Activated naive CD4-positive, alpha-beta T cell treated with anti-CD3 and anti-CD28 coated beads for 36 hours (primary cell): ENCODE data around the gene ZNF607. TPM values are rescaled to one million over a fixed set of nuclear protein-coding genes. Genes with fewer than 3 reads are reported as not detected.
"Not testable (repeated sequence)": the region's sequence is repeated elsewhere in the genome, so short reads cannot be mapped to it uniquely, and the experiment has no call there.

Experiments
- CTCF ChIA-PET: fragments of 350-600 bp; sonication (Branson Sonifier 250); formaldehyde crosslinking; loops from one replicate; lab custom pipeline; 2021; ENCODE audit warnings: antibody characterized with exemption; lab: Charles Lee
- DNase-seq: peaks from one replicate; pipeline ENCODE4 v3.0.0-alpha.2; 2020
- H3K27ac Mint-ChIP-seq: one replicate; pipeline ENCODE4 v1.8.0; 2021; ENCODE audit warnings: mild to moderate bottlenecking, mixed read lengths
- H3K27me3 Mint-ChIP-seq: one replicate; pipeline ENCODE4 v1.8.0; 2021; ENCODE audit warnings: low read depth, mixed read lengths
- H3K36me3 Mint-ChIP-seq: one replicate; pipeline ENCODE4 v1.8.0; 2021; ENCODE audit warnings: low read depth, mixed read lengths
- H3K4me1 Mint-ChIP-seq: one replicate; pipeline ENCODE4 v1.8.0; 2021; ENCODE audit warnings: low read depth, mixed read lengths
- H3K4me3 Mint-ChIP-seq: one replicate; pipeline ENCODE4 v1.8.0; 2021; ENCODE audit warnings: mild to moderate bottlenecking, moderate library complexity, mixed read lengths
- H3K9me3 Mint-ChIP-seq: one replicate; pipeline ENCODE4 v1.8.0; 2021; ENCODE audit warnings: mixed read lengths
- intact Hi-C: fragments of 100-400 bp; cut with micrococcal nuclease; formaldehyde crosslinking; loops from one replicate; pipeline ENCODE4 v1.15.1; 2023
- total RNA-seq, 2 experiments: library from RNA; stranded (reverse); gene quantifications; one replicate each; pipeline ENCODE4 v1.2.3, GENCODE V29; 2021

The ZNF607 gene
- total RNA-seq, 2 experiments from 2014 or later, result 3.4 to 4.1 TPM

GRCh38 chr19:37692956-37693620, 26.5 kb downstream of the ZNF607 start:
- H3K27me3 Mint-ChIP-seq, result no peaks in the 10 kb centered on the region
- intact Hi-C loops, result loop anchor here (1.0 to 2.0 kb wide), 2 partner anchors 38 to 98 kb away; partner anchors contain the start of genes ZFP30, ZNF540 and ZNF571
- no peak overlapping the region for H3K27ac Mint-ChIP-seq
- peaks cover 29% of the 10 kb centered on the region for H3K36me3 Mint-ChIP-seq
- H3K9me3 Mint-ChIP-seq, result peaks cover 24% of the 10 kb centered on the region
- no peak overlapping the region for H3K4me3 Mint-ChIP-seq
- CTCF ChIA-PET, result interaction anchor here (0.7 kb wide), 1 partner anchor 382 kb away, joined by 3 read pairs; no protein-coding TSS in a partner anchor
- peaks cover 9% of the 10 kb centered on the region for H3K4me1 Mint-ChIP-seq
- DNase-seq, result no peak

DNA sequence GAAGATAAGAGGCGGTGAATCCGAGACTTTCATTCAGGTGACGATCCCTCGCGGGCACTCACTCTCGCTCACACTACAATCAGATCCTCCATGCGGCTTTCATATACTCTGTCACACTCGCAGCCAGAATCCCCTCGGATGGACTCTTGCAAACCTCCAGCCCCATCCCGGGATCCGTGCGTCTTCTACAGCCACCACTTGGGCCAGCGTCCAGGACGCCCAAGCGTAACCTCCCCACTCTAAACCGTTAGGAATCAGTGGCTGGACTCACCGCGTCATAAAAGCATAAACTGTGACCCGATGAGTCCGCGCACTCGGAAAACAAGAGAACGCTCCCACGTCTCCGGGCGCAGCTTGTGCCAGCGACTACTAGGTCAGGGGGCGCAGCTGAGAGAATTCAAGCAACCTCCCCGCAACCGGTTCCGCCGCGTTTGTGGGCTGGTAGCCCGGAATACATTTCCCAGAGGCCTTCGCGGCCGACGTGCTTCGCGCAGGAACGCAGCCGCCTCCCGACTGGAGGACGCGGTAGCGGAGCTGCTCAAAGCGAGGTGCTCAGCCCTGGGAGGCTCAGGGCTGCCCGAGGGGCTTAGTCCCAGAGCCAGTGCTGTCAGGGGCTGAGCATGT, 27.6 kb downstream of the ZNF607 start:
- peak overlapping the region; percentile 93 for H3K4me3 Mint-ChIP-seq
- H3K4me1 Mint-ChIP-seq, result peaks cover 9% of the 10 kb centered on the region
- H3K27me3 Mint-ChIP-seq, result no peaks in the 10 kb centered on the region
- CTCF ChIA-PET, result interaction anchor here (0.7 kb wide), 1 partner anchor 230 kb away, joined by 3 read pairs; no protein-coding TSS in a partner anchor
- intact Hi-C loops, result loop anchor here (1.0 to 2.0 kb wide), 2 partner anchors 37 to 97 kb away; partner anchors contain the start of genes ZFP30, ZNF540 and ZNF571
- DNase-seq, result peak; percentile 85
- peaks cover 28% of the 10 kb centered on the region for H3K36me3 Mint-ChIP-seq
- peak overlapping the region; percentile 82 for H3K27ac Mint-ChIP-seq
- H3K9me3 Mint-ChIP-seq, result peaks cover 17% of the 10 kb centered on the region

GRCh38 chr19:37683520-37683919, 36.0 kb downstream of the ZNF607 start:
- intact Hi-C loops, result no loop called here
- Mint-ChIP-seq H3K9me3 (peaks cover 31% of the 10 kb centered on the region), H3K36me3 (peaks cover 39% of the 10 kb centered on the region), H3K4me3 (no peak overlapping the region), H3K27ac (no peak overlapping the region), H3K4me1 (no peaks in the 10 kb centered on the region), H3K27me3 (no peaks in the 10 kb centered on the region)
- DNase-seq, result no peak
- CTCF ChIA-PET, result no interaction called here

- Mint-ChIP-seq H3K4me1 (no peaks in the 10 kb centered on the region), H3K9me3 (peaks cover 41% of the 10 kb centered on the region), H3K27me3 (no peaks in the 10 kb centered on the region), H3K27ac (no peak overlapping the region), H3K4me3 (no peak overlapping the region), H3K36me3 (peaks cover 20% of the 10 kb centered on the region)
- no peak for DNase-seq
- CTCF ChIA-PET, result no interaction called here
- intact Hi-C loops, result no loop called here
Observed at GRCh38 chr19:37669450-37669914, 50.1 kb downstream of the ZNF607 start.

DNA sequence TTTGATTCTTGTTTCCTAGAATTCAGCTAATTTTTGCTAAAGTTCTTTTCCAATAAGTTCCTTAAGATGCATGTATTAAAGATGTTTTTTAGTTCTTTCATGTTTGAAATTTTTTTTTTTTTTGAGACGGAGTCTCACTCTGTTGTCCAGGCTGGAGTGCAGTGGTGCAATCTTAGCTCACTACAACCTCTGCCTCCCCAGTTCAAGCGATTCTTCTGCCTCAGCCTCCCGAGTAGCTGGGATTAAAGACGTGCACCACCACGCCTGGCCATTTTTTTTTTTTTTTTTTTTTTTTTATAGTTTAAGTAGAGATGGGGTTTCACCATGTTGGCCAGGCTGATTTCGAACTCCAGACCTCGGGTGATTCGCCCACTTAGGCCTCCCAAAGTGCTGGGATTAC, 62.4 kb downstream of the ZNF607 start:
- DNase-seq, H3K27ac Mint-ChIP-seq, CTCF ChIA-PET, H3K27me3 Mint-ChIP-seq: not testable (repeated sequence)
- H3K36me3 Mint-ChIP-seq, result peaks cover 18% of the 10 kb centered on the region
- peaks cover 11% of the 10 kb centered on the region for H3K9me3 Mint-ChIP-seq
- intact Hi-C loops, result loop anchor here (10.0 kb wide), 1 partner anchor 342 kb away; no protein-coding TSS in a partner anchor
- peaks cover 29% of the 10 kb centered on the region for H3K4me1 Mint-ChIP-seq
- peak overlapping the region; percentile 93 for H3K4me3 Mint-ChIP-seq

DNA sequence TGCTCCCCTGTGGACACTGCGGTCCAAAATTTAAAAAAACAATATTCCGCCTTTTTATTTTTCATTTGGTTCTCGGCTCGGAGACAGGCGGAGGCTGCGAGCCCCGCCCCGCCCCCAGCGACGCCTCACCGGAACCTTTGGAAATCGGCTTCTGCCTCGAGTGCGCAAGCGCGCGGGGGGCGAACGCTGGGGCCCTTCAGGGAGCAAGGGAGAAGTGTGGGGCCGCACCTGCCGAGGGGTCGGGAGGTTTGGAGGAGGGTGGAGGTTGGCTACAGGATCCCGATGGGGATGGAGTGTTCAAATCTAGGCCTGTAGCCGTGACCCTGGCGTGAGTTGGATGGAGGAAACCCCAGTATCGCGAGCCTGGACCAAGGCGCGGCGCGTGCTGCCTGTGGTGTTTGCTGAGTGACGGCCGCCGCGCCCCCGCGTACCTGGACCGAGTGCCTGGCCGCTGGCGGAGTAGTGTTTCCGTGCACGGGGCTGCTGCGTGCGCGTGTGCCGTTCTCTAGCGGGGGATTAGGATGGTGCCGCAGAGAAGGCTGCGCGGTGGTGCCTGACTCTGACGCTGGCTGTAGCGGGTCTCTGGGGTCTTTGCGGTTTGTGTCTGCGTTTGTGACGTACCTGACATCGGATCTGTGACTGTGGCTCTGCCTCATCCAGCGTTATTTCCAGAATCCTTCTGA, 63.7 kb downstream of the ZNF607 start:
- H3K9me3 Mint-ChIP-seq, result peaks cover 9% of the 10 kb centered on the region
- peak overlapping the region; percentile 93 for H3K4me3 Mint-ChIP-seq
- intact Hi-C loops, result loop anchor here (1.0 to 10.0 kb wide), 7 partner anchors 36 to 445 kb away; partner anchors contain the start of genes ZNF540, ZNF569, ZNF571 and ZNF573
- H3K27ac Mint-ChIP-seq, result peak overlapping the region; percentile 93
- CTCF ChIA-PET, result no interaction called here
- peaks cover 29% of the 10 kb centered on the region for H3K4me1 Mint-ChIP-seq
- H3K27me3 Mint-ChIP-seq, result no peaks in the 10 kb centered on the region
- H3K36me3 Mint-ChIP-seq, result peaks cover 20% of the 10 kb centered on the region
- DNase-seq, result peak; percentile 87

DNA sequence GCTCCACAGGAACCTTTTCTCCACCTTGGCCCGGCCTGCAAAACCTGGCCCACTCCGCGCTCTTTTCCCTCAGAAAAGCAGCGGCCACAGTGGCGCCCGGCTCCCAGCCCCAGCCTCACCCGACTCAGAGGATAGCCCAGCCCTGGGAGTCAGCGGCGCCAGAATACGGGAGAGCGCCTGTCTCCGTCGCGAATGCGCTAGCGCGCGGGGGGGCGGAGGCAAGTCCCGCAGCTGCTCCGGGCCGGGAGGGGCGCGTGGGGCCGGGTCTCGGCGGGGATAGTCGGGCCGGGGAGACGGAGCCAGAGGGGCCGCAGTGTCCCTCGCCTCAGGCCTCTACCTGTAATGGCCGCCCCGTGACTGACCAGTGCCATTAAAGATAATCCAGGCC, 64.3 kb downstream of the ZNF607 start, which contains the start of gene ZFP30:
Gene ZFP30 (minus strand): TSS at position 165 of the 388 bp plus-strand sequence. CDS start 7,643 bp downstream, outside the sequence.
- peak; percentile 81 for DNase-seq
- Mint-ChIP-seq H3K4me1 (peaks cover 29% of the 10 kb centered on the region), H3K27ac (peak within 1 kb of the TSS; percentile 93), H3K9me3 (peaks cover 6% of the 10 kb centered on the region), H3K4me3 (peak within 1 kb of the TSS; percentile 93), H3K36me3 (peaks cover 22% of the 10 kb centered on the region), H3K27me3 (no peaks in the 10 kb centered on the region)
- intact Hi-C loops, result loop anchor here (1.0 to 10.0 kb wide), 7 partner anchors 37 to 444 kb away; partner anchors contain the start of genes ZNF540, ZNF569, ZNF571 and ZNF573
- CTCF ChIA-PET, result no interaction called here

DNA sequence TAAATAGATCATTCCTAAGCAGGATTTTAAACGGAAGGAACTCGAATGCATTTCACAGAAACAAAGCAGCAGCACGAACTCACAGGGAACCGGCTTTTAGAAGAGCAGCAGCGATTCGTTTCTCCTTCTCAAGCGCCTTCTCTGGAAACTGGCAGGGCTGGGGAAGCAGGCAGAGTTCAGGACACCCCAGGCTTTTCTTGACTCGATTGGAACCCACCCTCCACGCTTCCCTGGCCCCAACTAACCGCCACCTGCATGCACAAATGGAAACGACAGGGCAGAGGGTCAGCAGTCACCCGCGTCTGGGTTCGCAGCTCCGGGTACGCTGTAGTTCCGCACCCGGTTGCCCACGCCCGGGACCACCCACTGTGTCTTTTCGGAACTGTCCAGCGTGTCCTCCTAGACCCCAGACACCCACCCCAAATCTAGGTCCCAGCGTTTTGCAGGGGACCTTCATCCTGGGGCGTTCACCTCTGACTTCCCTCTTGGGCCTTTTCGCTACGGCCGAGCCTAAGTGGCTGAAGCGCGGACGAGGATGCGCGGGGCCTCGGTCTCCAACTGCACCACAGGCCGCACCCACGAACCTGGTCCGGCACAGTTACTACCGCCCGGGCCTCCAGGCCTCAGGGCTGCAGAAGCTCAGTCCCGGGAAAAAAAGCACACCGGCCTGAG, 64.8 kb downstream of the ZNF607 start:
- H3K4me3 Mint-ChIP-seq, result peak overlapping the region; percentile 93
- peaks cover 26% of the 10 kb centered on the region for H3K36me3 Mint-ChIP-seq
- H3K9me3 Mint-ChIP-seq, result peaks cover 6% of the 10 kb centered on the region
- CTCF ChIA-PET, result no interaction called here
- H3K4me1 Mint-ChIP-seq, result peaks cover 29% of the 10 kb centered on the region
- peak overlapping the region; percentile 93 for H3K27ac Mint-ChIP-seq
- peak; percentile 42 for DNase-seq
- intact Hi-C loops, result loop anchor here (1.0 to 10.0 kb wide), 7 partner anchors 38 to 444 kb away; partner anchors contain the start of genes ZNF540, ZNF569, ZNF571 and ZNF573
- H3K27me3 Mint-ChIP-seq, result no peaks in the 10 kb centered on the region

DNA sequence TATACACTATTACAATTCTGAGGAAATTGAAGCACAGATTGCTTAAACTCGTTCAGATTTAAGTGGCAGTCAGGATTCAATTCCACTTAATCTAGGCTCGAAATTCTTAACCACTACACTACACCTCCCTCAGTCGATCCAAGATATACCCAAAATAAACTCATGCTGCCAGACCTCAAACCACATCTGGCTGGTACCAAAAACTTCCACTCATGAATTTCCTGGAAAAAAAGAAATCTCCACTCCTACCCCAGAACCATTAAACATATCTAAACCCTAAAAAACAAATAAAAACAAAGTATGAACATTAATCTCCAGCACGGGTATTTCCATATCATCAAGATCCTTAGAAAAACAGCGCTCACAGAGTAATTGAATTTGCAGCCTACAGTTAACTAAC, 65.4 kb downstream of the ZNF607 start:
- H3K4me1 Mint-ChIP-seq, result peaks cover 29% of the 10 kb centered on the region
- H3K27ac Mint-ChIP-seq, result peak overlapping the region; percentile 93
- no peaks in the 10 kb centered on the region for H3K27me3 Mint-ChIP-seq
- H3K36me3 Mint-ChIP-seq, result peaks cover 31% of the 10 kb centered on the region
- intact Hi-C loops, result loop anchor here (2.0 to 10.0 kb wide), 3 partner anchors 65 to 443 kb away; partner anchors contain the start of genes ZNF585B and ZNF607
- no peak for DNase-seq
- CTCF ChIA-PET, result no interaction called here
- H3K9me3 Mint-ChIP-seq, result peaks cover 6% of the 10 kb centered on the region
- H3K4me3 Mint-ChIP-seq, result peak overlapping the region; percentile 93
